Measurements from ENCODE around the gene PRKN.
A peak's percentile ranks its signal among the peaks of the same experiment; 100 is the strongest.

The PRKN gene

DNA sequence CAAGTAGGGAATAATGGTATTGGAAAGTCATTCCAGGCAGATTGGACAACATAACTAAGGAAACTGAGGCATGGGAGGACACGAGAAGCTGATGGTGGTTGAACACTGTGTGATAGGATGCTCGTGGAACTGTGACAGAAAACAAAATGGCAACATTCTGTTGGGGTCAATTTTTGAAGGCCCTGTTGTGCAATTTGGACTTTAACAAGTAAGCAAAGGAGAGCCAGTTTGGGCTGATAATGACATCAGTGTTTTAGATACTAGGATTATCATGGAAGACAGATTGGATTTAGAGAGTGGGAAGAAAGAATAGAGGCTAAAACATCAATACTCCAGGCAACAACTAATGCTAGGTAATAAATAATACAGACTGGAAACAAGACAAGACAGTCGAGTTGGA, 53.1 kb downstream of the PRKN start:
- DNase-seq (ENCODE audit: low spot score): no peak

DNA sequence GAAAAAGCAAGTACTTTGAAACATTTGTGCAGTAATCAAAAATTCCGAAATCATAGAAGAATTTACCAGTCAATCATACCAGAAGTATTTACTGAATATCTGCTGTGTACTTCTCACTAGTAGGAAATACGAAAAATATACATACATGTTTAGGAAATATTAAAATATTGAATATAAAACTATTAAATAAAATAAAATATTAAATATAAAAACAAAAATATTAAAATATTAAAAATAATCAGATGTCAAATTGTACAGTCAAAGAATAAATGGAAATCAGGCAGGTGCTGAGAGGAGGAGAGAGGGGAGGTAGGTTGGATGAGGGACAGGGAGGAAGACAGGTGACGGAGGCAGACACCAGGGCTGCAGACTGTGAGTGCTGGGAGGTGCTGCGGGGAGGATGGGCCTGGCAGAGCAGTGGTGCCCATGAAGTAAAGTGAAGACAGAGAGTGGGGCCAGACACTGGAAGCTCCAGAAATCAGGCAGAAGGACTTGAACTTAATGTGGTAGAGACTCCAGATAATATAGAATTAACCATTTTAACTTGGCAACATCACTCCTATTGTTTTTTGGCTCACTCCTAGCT, 55.9 kb downstream of the PRKN start:
- DNase-seq (ENCODE audit: low spot score): no peak

DNA sequence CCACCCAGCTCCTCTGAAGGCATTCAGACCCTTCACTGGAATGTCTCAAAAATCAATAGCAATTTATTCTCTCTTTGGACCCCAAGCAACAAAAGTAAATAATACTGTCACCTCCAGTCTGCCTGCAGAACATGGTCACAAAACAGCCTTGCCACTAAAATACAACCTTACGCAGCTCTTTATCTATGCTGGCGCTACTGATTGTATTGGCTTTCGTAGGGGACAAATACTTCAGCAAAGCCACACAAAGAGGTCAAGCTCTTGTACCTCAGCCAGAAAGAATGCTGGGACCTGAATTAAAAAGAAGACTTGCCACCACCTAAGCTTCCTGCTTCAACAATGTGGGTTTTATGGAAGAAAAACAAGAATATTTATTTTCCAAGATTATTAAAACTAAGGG, 57.2 kb downstream of the PRKN start:
- DNase-seq (ENCODE audit: low spot score): no peak

DNA sequence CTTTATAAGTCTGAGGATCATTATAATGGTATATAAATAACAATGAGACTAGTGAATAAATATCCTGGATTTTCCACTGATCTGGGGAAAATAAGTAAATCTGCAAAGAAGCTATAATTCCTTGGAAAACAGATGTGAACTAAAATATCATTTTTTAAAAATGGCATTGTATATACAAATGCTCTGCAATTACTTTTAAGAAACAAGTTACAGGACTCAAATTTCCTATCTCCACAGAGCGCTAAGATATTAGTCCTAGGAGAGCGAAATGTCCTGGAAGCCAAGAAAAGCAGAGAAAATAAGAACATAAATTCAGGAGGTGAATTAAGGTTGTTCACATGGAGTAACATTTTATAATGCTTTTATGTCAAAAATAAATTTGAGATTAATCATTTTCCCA, 61.3 kb downstream of the PRKN start:
- no peak for DNase-seq (ENCODE audit: low spot score)

DNA sequence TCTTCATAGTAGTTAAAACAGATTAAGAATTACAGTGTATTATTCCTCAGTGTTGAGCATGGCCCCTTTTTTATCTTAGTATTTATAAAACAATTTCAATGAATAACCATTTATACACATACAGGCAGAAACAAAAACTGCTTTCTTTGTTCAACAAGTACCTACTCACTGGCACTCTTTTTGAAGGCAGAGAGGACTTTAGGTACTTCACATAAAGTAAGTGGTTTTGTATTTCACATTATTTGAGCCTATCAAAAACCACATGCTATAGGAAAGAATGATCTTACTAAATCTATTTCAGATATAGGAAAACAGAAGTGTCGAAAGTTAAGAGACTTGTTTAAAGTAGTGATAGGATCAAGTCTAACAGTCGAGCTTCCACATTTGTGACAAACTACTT, 73.8 kb downstream of the PRKN start:
- DNase-seq (ENCODE audit: low spot score): no peak

DNA sequence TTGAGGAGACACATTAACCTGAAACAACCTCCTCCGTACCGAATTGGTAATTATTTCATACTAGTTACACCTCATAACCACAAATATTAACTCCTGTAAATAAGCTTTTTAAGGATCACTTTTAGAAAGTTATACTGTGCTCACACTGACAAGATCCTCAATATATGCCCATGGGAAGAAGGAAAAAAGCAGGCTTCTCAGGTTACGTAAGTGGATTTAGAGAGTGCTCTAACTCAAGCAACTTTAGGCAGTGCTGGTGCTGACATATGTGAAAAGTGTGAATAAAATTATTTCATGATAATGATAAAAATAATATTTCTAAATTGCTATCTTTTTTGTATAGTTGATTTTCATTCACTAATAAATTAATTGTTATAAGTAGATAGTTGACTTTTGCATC, 76.1 kb downstream of the PRKN start:
- no peak for DNase-seq (ENCODE audit: low spot score)

DNA sequence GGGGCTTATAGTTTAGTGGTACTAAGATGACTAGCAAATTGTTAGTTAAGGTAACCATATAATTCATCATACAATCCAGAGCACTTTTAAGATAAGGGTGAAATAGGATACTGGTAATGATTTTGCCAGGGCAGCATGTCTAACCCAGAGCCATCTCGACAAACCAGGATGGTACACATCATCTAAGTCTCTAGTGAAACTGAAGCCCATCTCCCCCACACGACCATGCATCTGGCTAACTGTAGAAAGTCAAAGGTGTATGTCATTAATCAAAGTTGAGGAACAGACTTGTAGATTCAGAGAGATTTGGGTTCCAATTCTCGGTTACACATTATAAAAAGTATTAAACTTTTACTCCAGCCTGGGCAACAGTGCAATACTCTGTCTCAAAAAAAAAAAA, 78.3 kb downstream of the PRKN start:
- DNase-seq (ENCODE audit: low spot score): no peak

DNA sequence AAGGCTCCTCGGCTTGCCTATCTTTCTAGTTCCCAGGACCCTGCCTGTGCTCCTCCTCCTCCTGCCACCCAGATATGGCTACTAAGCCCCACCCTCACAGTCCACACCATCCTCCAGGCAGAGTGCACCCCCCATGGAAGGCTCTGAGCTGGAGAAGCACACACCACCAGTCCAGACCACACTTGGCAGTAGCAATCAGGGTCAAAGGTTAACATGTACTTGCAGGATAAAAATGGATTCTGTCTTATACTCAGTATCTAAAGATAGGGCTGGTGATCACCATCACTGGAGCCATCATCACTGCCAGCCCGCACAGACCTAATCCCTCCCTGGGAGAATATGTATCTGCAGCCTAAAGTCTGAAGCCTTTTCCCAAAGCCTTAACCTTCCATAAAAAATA, 83.4 kb downstream of the PRKN start:
- no peak for DNase-seq (ENCODE audit: low spot score)

DNA sequence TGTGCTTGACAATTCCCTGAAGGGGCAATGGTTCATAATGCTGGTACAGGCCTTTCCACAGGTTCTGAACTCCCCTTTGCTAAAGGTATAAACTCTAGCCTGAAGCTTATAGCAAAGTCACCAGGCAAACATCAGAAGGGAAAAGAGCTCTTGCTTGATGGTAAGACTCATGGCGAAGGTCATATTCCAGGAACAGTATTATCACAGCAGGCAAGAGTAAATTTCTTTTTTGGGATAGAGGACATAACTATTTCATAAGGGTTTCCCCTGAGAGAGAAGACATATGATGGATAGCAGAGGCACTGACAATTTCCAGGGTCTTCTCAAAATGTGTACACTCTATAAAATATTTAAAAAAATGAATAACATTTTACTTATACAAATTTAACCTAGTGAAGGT, 86.8 kb downstream of the PRKN start:
- DNase-seq (ENCODE audit: low spot score): no peak

DNA sequence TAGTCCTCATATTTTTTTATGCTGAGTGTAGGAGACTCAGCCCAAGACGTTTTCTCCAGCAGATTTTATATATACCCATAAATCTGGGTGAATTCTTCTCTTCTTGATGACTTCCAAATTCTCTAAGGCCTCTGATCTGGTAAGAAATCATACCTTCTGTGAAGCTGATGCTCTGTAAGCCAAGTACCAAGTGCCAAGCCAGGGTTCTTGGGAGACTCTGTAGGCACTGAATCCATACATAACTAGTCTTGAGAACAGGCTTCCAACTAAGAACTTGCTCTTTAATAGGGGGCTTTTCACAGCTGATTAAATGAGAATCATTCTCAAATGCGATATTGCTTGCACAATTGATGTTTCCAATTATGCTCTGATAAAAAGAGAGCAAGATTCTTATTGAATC, 87.6 kb downstream of the PRKN start:
- no peak for DNase-seq (ENCODE audit: low spot score)

DNA sequence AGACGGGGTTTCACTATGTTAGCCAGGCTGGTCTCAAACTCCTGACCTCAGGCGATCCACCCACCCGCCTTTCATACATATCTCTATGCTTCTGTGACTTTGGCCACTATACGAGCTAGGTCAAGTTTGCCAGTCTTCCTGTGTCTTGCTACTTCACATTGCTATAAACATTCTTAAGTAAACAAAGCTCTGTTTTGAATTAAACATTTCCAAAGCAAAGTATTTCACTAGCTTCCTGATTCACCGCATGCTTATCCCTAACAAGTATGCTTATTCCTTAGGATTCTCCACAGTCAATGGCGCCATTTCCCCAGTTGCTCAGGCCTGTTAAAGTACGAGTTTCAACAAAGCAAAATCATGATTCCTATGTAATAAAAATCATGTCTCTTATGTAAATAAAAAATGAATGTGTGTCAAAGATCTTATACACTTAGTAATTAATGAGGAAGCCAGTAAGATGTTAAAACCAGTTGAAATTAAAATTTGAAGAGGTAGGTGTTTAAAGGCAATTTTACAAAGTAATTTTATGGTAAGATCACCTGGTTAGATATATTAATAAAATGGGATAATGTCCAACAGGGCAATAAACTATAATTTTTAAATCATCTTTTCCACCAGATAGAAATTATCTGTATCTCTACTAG, 88.5 kb downstream of the PRKN start:
- peak; percentile 3 for DNase-seq (ENCODE audit: low spot score)

DNA sequence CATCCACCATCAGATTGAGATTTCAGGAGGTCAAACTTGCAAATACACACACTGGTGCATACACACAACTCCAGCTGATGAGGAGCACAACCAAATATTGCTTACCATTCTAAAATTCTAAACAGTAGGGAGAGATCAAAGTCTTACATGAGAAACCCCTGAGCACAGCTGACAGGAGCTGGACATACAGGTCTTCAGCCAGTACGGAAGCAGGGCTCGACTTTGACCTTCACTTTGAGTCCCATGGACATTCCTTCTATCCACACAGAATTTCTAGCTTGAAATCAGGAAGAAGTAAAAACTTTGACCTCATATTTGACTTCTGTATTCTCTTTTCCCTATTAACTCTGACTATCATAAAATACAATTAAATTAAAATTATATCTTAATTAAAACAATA, 90.2 kb downstream of the PRKN start:
- no peak for DNase-seq (ENCODE audit: low spot score)

DNA sequence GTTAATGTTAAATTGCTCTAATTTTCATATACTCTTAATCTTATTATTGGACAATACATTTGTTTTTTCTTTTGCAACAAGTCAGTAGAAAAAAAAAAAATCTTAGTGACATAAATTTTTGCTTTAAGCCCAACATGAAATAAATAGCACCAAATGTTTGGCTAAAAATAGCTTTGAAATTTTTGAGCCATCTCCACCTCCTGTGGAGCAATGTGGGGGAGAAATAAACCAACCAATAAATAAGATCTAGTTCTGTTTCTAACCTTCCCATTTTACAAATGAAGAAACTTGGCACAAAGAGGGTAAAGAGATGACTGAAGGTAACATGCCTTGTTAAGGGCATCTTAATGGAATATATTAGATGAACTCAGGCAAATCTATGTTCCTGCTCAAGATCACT, 91.4 kb downstream of the PRKN start:
- no peak for DNase-seq (ENCODE audit: low spot score)

DNA sequence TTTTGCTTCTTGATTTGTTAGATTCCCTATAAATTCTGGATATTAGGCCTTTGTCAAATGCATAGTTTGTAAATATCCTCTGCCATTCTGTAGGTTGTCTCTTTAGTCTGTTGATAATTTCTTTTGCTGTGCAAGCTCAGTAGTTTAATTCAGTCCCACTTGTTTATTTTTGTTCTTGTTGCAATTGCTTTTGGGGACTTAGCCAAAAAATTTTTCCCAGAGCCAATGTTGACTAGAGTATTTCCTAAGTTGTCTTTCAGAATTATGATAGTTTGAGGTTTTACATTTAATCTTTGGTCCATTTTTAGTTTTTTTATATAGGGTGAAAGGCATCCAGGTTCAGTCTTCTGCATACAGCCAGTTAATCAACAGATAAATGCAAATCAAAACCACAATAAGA, 96.0 kb downstream of the PRKN start:
- no peak for DNase-seq (ENCODE audit: low spot score)

DNA sequence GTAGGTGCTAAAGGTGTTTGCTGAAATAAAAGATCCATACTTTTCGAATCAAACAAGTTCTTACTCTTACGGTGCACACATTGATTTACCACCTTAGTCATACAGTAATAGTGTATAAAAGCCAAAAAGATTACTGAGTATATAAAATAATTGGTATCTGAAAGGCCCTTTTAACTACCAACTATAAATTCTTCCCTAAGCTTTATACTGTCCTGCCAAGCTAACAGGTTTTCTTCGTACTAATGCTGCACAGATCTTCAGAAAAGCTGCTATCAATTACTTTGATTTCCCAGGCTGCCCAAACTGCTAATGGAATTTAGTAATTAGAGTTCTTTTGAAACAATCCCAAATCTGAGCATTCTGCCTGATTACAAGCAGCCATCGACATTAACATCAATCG, 97.5 kb downstream of the PRKN start:
- DNase-seq (ENCODE audit: low spot score): no peak

DNA sequence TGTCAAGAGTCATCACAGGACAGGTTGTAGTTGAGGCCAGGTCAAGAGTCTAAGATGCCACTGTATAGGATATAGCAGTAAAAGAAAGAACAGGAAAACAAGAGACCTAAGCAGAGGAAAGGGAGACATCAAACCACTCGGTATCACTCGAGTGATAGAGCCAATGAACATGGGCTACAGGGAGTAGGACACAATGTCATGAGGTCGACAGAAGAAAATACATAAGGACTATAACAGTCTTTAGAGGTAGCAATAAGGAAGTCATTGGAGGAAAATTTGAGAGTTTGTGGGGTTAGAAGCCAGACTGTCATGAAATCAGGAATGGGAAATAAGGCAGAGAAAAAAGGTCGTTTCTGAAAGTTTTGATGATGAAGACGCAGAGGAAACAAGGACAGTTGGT, 99.7 kb downstream of the PRKN start:
- no peak for DNase-seq (ENCODE audit: low spot score)

DNA sequence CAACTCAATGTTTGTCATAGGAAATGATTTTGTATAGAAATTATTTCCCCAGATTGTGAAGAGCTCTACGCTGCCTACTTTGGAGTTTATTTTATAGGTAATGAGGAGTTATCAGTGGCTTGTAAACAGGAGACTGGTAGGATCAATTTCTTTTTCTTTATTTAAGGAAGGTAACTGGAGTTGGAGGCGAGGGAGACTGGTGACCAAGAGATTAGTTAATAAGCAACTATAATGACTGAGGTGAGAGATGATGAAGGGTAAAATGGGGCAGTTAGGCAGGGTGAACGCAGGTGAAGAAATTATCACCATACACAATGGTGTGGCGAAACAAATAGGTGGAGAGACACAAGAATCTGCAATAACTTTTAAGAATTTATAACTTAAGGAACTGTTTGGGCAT, 100.2 kb downstream of the PRKN start:
- DNase-seq (ENCODE audit: low spot score): no peak

DNA sequence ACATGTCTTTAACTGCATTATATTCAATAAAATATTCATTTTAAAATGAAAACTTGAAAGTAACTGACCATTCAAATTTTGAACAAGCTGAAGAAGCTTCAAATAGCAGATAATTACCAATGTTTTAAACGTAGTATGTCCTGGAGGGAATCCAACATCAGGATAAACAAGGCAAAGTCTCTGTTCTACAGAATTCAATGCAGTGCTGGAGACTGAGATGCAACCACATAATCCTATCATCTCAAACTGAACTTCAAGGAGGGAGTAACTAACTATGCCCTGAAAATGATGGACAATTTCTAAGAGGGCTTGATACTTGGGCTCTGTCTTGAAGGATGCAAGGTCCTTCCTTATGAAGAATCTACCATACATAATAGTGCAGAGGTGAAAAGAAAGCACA, 100.7 kb downstream of the PRKN start:
- DNase-seq (ENCODE audit: low spot score): no peak

DNA sequence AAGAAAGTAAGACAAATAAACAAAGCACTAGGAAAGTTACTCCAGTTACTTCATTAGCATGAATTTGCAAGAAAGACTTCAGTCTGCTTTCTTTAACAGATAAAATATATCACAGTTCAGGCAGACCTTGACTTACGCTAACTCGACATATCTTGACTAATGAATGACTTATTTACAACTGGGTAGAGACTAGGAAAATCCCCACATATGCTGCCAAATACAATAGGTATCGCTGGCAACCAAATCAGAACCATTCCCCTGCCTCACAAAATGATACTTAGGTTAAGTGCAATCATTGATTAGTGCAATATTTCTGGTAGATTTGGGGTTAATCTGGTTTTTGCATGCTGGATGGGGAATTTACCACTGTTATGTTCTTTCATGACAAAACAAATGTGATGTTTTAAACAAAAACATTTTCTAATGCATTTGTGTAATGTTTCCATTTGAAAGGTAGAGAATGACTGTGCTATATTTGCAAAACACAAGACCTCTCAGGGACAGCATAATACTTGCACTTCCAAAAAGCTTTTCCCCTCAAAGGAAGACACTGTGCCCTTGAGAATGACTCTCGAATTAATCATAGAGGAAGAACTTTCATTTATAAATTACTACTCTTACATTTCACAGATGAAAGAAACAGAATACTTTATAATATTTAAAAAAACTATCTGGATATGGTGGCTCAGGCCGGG, 101.6 kb downstream of the PRKN start:
- no peak for DNase-seq (ENCODE audit: low spot score)

DNA sequence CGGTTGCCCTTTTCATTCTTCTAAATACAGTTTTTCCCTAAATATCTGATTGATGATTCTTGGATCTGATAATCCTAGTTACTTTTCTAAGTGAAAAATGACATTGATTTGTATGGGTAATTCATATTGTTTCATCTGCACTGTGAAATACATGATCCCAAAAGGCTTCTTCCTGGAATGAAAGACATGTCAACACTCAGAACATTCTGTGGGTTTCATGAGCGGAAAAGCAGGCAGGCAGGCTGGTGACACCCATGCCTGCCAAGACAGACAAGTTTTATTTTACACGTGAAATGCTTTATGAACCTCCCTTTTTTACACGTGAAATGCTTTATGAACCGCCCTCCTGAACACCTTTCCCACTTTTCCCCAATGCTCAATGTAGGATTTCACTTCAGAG, 105.0 kb downstream of the PRKN start:
- DNase-seq (ENCODE audit: low spot score): no peak

DNA sequence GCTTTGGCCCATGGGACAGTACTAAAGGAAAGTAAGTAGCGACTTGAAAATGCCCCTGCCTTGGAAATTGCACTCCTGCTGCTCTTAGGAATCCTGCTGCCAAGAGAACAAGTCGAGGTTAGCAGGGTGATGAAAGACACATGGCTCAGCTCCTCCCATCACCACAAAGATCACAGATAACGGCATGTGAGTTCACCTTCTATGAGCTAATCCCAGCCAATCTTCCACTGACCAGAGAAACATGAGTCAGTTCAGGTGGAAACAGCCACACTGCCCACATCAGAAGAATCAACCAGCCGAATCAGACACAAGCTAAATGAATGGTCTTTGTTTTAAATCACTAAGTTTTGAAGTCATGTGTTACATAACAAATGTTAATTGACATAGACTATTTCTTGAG, 106.3 kb downstream of the PRKN start:
- peak; percentile 7 for DNase-seq (ENCODE audit: low spot score)

DNA sequence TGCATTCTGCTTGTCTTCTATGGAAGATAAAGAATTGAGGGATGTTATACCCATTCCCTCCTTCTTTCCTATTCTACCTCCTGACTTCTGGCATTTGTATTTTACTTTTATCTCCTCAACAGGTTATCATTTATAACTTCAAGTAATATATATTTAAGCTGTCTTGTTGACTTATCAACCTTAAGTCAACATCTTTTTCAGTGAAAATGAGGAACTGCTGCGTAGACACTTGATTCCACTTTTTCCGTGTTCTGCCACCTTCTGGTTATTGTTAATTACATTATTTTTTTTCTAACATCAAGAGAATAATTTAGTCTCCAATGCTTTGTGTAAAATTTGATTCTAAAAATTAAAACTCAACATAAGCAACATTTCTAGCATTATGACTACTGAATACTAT, 107.5 kb downstream of the PRKN start:
- DNase-seq (ENCODE audit: low spot score): no peak

DNA sequence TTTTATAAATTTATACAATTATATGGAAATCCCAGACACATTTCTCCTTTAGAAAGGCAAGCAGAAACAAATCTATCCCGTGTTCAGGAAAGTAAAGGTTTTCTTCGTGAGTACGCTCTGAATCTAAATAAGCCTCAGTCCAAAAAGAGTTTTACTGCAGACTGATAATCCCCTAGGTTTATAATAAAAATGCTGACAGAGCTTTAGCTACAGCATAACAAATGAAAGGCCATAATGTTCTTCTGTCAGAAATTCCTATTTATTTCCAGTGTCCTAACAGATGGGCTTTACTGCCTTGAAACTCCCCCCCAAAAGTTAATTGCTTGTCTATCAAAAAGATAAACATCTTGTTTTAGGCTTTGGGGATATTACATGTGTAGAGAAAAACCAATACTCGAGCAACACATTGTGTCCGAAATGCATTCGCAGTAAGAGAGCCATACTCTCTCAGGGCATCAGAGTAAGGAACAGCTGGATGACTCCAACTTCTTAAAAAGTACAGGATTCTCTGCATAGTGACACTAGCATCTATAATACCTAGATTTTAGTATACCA, 109.0 kb downstream of the PRKN start:
- DNase-seq (ENCODE audit: low spot score): no peak
